ENCODE results near the gene ATXN7.

ATXN7 gene

GRCh38 chr3:63991666-63992065 lies 128.0 kb downstream of the ATXN7 start:
- H3K36me3 Mint-ChIP-seq: peaks cover 86% of the 10 kb centered on the region
- peaks cover 57% of the 10 kb centered on the region for H3K4me1 Mint-ChIP-seq
- no peak for DNase-seq
- H3K27me3 Mint-ChIP-seq: no peaks in the 10 kb centered on the region
- CTCF ChIA-PET: interaction anchor here (0.8 to 5.6 kb wide), 4 partner anchors 16 to 123 kb away, joined by 3 to 139 read pairs (median 21); partner anchors contain the start of gene PSMD6
- no peak overlapping the region for H3K4me3 Mint-ChIP-seq
- peak overlapping the region; percentile 77 for H3K27ac Mint-ChIP-seq
- H3K9me3 Mint-ChIP-seq: no peaks in the 10 kb centered on the region

DNA sequence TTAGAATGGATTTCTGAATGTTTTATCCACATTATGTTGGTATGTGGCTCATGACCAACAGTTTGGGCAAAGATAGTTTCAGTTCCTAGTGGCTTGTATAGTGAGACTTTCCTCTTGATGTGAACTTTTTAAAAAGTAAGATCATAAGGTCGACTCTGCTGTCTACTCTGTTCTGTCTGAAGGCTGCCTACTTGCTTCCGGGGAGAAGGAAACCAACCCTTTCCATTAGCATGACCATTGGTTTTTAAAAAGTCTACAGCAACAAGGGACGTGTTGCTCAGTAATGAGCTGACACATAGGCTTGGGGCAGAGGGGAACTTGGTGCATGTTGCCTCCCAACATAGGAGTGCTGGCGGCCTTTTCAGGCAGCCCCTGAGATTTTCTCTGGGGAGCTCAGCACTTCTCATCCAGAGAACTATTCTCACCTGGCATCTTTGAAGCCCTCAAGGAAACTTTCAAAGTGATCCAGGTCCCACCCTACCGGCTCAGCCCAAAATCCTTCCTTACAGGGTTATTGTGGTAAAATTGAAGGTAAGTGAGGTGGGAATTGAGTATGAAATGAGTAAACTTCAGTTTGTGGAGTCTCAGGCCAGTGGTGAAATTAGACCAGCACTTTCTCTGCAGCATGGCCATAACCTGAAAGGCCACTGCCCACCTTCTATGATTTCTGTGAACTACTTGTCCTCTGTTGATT lies 129.0 kb downstream of the ATXN7 start:
- H3K36me3 Mint-ChIP-seq: peaks cover 85% of the 10 kb centered on the region
- CTCF ChIA-PET: interaction anchor here (0.5 to 5.6 kb wide), 9 partner anchors 13 to 64 kb away, joined by 3 to 139 read pairs (median 9); partner anchors contain the start of gene PSMD6
- no peak overlapping the region for H3K4me3 Mint-ChIP-seq
- H3K9me3 Mint-ChIP-seq: no peaks in the 10 kb centered on the region
- peaks cover 56% of the 10 kb centered on the region for H3K4me1 Mint-ChIP-seq
- H3K27ac Mint-ChIP-seq: peak overlapping the region; percentile 73
- DNase-seq: no peak
- no peaks in the 10 kb centered on the region for H3K27me3 Mint-ChIP-seq

DNA sequence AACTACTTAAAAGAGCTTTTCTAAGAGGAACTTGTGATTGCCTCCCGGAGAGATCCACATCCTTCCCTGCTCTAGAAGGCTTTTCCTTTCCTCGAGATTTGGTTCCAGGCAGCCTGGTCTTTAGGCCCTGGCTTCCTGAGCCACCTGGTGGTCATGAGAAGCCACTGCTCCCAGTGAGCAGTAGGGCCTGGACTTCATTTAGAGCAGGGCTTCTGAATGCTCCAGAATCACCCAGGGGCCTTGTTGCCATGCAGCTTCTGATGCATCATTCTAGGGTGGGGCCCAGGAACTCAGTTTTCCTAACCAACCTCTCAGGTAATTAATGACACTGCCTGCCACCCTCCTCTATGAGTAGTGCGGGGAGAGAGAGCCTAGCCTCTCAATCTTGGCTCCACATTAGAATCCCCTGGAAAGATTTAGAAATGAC lies 130.0 kb downstream of the ATXN7 start:
- peaks cover 84% of the 10 kb centered on the region for H3K36me3 Mint-ChIP-seq
- no peak overlapping the region for H3K4me3 Mint-ChIP-seq
- peak overlapping the region; percentile 45 for H3K27ac Mint-ChIP-seq
- peak; percentile 64 for DNase-seq
- no peaks in the 10 kb centered on the region for H3K27me3 Mint-ChIP-seq
- peaks cover 46% of the 10 kb centered on the region for H3K4me1 Mint-ChIP-seq
- CTCF ChIA-PET: interaction anchor here (0.5 to 5.6 kb wide), 15 partner anchors 10 to 176 kb away, joined by 3 to 139 read pairs (median 5); partner anchors contain the start of gene PSMD6
- no peaks in the 10 kb centered on the region for H3K9me3 Mint-ChIP-seq

GRCh38 chr3:63995086-63995485 lies 131.4 kb downstream of the ATXN7 start:
- Mint-ChIP-seq H3K36me3 (peaks cover 88% of the 10 kb centered on the region), H3K27me3 (no peaks in the 10 kb centered on the region), H3K9me3 (no peaks in the 10 kb centered on the region), H3K4me3 (no peak overlapping the region), H3K27ac (peak overlapping the region; percentile 83), H3K4me1 (peaks cover 40% of the 10 kb centered on the region)
- DNase-seq: no peak
- CTCF ChIA-PET: interaction anchor here (1.5 to 5.6 kb wide), 9 partner anchors 8 to 177 kb away, joined by 4 to 139 read pairs (median 9); partner anchors contain the start of gene PSMD6

- H3K4me1 Mint-ChIP-seq: peaks cover 23% of the 10 kb centered on the region
- CTCF ChIA-PET: no interaction called here
- H3K36me3 Mint-ChIP-seq: peaks cover 75% of the 10 kb centered on the region
Observed at GRCh38 chr3:63998852-63999754, 135.4 kb downstream of the ATXN7 start.

DNA sequence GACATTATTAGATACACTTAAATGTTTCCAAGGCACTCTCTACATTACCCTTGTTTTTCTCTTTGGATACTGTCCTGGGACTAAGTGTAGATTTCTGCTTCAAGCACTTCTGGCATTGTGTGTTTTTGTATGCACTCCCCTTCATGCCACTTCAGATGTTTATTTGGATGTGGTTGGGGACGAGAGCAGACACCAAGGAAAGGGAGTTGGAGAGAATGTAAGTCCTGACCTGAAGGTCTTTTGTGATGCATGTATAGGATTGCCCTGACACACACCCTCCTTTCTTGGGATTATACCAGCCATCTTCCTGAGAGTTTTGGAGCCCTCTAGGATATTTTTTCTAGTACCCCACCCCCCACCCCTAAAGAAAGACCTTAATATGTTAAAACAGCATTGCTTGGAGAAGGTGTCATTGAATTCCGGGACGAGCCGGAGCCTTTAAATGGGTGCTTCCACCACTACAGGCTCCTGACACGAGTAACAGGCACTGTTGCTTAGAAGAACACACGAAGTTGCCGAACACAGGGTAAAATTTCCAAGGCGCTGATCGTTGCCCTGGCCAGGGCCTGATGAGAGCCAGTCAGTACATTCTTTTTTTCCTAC lies 136.9 kb downstream of the ATXN7 start:
- peak overlapping the region; percentile 31 for H3K27ac Mint-ChIP-seq
- no peak for DNase-seq
- no peak overlapping the region for H3K4me3 Mint-ChIP-seq
- peaks cover 64% of the 10 kb centered on the region for H3K36me3 Mint-ChIP-seq
- CTCF ChIA-PET: no interaction called here
- no peaks in the 10 kb centered on the region for H3K27me3 Mint-ChIP-seq
- no peaks in the 10 kb centered on the region for H3K9me3 Mint-ChIP-seq
- peaks cover 12% of the 10 kb centered on the region for H3K4me1 Mint-ChIP-seq

More at GRCh38 chr3:63998852-63999754, 135.4 kb downstream of the ATXN7 start:
- H3K4me3 Mint-ChIP-seq: no peak overlapping the region
- no peaks in the 10 kb centered on the region for H3K9me3 Mint-ChIP-seq
- H3K27ac Mint-ChIP-seq: peak overlapping the region; percentile 39
- no peak for DNase-seq
- no peaks in the 10 kb centered on the region for H3K27me3 Mint-ChIP-seq

GRCh38 chr3:64002233-64002632 lies 138.6 kb downstream of the ATXN7 start:
- Mint-ChIP-seq H3K4me1 (no peaks in the 10 kb centered on the region), H3K9me3 (no peaks in the 10 kb centered on the region), H3K27ac (no peak overlapping the region), H3K36me3 (peaks cover 48% of the 10 kb centered on the region), H3K4me3 (no peak overlapping the region), H3K27me3 (no peaks in the 10 kb centered on the region)
- no peak for DNase-seq
- CTCF ChIA-PET: no interaction called here

GRCh38 chr3:64003589-64003988 lies 139.9 kb downstream of the ATXN7 start:
- peaks cover 7% of the 10 kb centered on the region for H3K4me1 Mint-ChIP-seq
- H3K36me3 Mint-ChIP-seq: peaks cover 41% of the 10 kb centered on the region
- H3K27ac Mint-ChIP-seq: no peak overlapping the region
- no peak for DNase-seq
- H3K9me3 Mint-ChIP-seq: no peaks in the 10 kb centered on the region
- no peak overlapping the region for H3K4me3 Mint-ChIP-seq
- CTCF ChIA-PET: interaction anchor here (1.0 to 1.3 kb wide), 2 partner anchors 9 to 42 kb away, joined by 4 read pairs; no protein-coding TSS in a partner anchor
- H3K27me3 Mint-ChIP-seq: no peaks in the 10 kb centered on the region

GRCh38 chr3:64008017-64008416 lies 144.3 kb downstream of the ATXN7 start:
- no peak for DNase-seq
- peaks cover 20% of the 10 kb centered on the region for H3K4me1 Mint-ChIP-seq
- H3K4me3 Mint-ChIP-seq: no peak overlapping the region
- H3K36me3 Mint-ChIP-seq: peaks cover 42% of the 10 kb centered on the region
- no peaks in the 10 kb centered on the region for H3K27me3 Mint-ChIP-seq
- H3K27ac Mint-ChIP-seq: no peak overlapping the region
- CTCF ChIA-PET: interaction anchor here (1.1 to 2.5 kb wide), 6 partner anchors 10 to 45 kb away, joined by 3 to 17 read pairs (median 6); partner anchors contain the start of gene PSMD6
- no peaks in the 10 kb centered on the region for H3K9me3 Mint-ChIP-seq

DNA sequence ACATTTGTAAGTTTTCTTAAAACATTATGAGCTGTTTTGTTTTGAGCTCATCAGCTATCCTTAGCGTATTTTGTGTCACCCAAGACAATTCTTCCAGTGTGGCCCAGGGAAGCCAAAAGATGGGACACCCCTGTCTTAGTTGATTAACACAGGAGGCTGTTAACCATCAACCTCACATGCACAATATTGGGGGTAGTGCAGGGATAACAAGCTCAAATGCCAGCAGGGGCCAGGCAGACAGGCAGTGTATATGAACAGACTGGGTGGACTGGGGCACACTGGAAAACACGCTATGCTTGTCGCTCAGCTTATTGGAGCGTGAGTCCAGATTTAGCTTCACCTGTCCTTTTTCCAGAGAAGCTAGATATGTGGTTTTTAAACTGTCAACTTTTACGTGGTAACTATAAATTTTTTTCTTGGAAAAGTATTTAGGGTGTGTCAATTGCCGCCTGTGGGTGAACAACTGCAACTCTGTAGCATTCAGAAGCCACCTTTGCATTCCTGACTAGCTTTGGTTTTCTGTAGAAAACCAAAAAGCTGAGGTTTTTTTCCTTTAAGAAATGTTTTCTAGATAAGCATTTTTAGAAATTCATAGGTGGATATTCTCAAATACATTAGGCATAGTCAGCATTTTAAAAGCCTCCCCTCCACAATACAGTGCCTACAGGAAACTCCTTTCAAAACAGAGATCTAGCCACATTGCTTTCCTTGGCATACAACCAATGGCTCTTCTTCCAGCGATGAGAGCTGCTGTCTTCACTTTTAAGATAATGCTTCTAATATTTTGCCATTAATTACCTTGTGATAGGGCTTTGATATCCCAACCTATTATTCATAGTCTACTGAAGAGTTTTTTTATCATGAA lies 145.1 kb downstream of the ATXN7 start:
- no peak for DNase-seq
- H3K4me1 Mint-ChIP-seq: peaks cover 20% of the 10 kb centered on the region
- H3K27ac Mint-ChIP-seq: no peak overlapping the region
- H3K4me3 Mint-ChIP-seq: no peak overlapping the region
- CTCF ChIA-PET: interaction anchor here (0.6 to 2.5 kb wide), 7 partner anchors 9 to 45 kb away, joined by 3 to 17 read pairs (median 4); partner anchors contain the start of gene PSMD6
- peaks cover 47% of the 10 kb centered on the region for H3K36me3 Mint-ChIP-seq
- no peaks in the 10 kb centered on the region for H3K27me3 Mint-ChIP-seq
- no peaks in the 10 kb centered on the region for H3K9me3 Mint-ChIP-seq

GRCh38 chr3:64009528-64009927 lies 145.9 kb downstream of the ATXN7 start:
- peaks cover 55% of the 10 kb centered on the region for H3K36me3 Mint-ChIP-seq
- no peak overlapping the region for H3K27ac Mint-ChIP-seq
- no peak for DNase-seq
- H3K4me3 Mint-ChIP-seq: no peak overlapping the region
- H3K27me3 Mint-ChIP-seq: no peaks in the 10 kb centered on the region
- CTCF ChIA-PET: interaction anchor here (1.2 kb wide), 1 partner anchor 48 kb away, joined by 4 read pairs; no protein-coding TSS in a partner anchor
- peaks cover 20% of the 10 kb centered on the region for H3K4me1 Mint-ChIP-seq
- no peaks in the 10 kb centered on the region for H3K9me3 Mint-ChIP-seq

DNA sequence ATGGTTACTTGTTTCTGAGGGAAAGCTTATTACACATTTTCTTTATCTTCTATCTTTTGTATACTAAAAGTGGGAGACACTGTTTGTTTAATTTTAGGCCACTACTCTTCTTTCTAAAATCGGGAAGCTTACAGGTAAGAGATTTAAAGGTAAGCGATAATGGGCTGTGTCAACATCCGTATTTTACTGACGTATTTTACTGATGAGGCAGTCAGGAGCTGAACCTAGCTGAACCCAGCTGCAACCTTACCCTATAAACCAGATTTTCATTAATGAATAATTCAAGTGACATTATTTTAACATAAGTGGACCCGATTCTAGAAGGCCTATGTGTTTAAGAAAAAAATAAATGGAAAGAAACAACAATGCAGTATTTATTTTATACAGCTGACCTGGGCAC lies 146.5 kb downstream of the ATXN7 start:
- H3K27ac Mint-ChIP-seq: no peak overlapping the region

GRCh38 chr3:64011685-64012084 lies 148.0 kb downstream of the ATXN7 start:
- H3K27me3 Mint-ChIP-seq: no peaks in the 10 kb centered on the region
- no peak overlapping the region for H3K27ac Mint-ChIP-seq
- DNase-seq: no peak
- CTCF ChIA-PET: interaction anchor here (1.1 to 1.6 kb wide), 2 partner anchors 9 to 17 kb away, joined by 3 to 7 read pairs; no protein-coding TSS in a partner anchor
- no peak overlapping the region for H3K4me3 Mint-ChIP-seq
- H3K9me3 Mint-ChIP-seq: no peaks in the 10 kb centered on the region
- H3K36me3 Mint-ChIP-seq: peaks cover 68% of the 10 kb centered on the region
- peaks cover 29% of the 10 kb centered on the region for H3K4me1 Mint-ChIP-seq

More for the DNA sequence above, 146.5 kb downstream of the ATXN7 start:
- CTCF ChIA-PET: interaction anchor here (0.6 to 1.6 kb wide), 3 partner anchors 16 to 54 kb away, joined by 4 to 7 read pairs (median 4); no protein-coding TSS in a partner anchor
- Mint-ChIP-seq H3K9me3 (no peaks in the 10 kb centered on the region), H3K4me1 (peaks cover 23% of the 10 kb centered on the region), H3K27me3 (no peaks in the 10 kb centered on the region), H3K36me3 (peaks cover 61% of the 10 kb centered on the region), H3K4me3 (no peak overlapping the region)
- no peak for DNase-seq
